Ovary (tissue), 9 donors: ENCODE measurements around the gene ABCF2. TPM values are rescaled to one million over a fixed set of nuclear protein-coding genes. Genes with fewer than 3 reads are reported as not detected.

Source experiments
- DNase-seq, 5 donors: peaks; one replicate each; pipeline ENCODE4 v3.0.0-alpha.2; 2019 to 2020
- H3K27ac ChIP-seq, 2 donors: fragments of 200-600 bp; one replicate each; pipeline versions ENCODE4 v1.5.1 to v1.8.0; 2019 to 2022
- H3K27me3 ChIP-seq: fragments of 200-600 bp; one replicate; pipeline ENCODE4 v1.8.0; 2022
- H3K36me3 ChIP-seq: fragments of 200-600 bp; sonication (generic); one replicate; pipeline ENCODE4 v1.5.1; 2019
- H3K4me1 ChIP-seq: one replicate; pipeline ENCODE4 v1.8.1; 2013; ENCODE audit warnings: mild to moderate bottlenecking, moderate library complexity; ENCODE audit not compliant: insufficient read depth
- H3K4me3 ChIP-seq: fragments of 200-600 bp; sonication (generic); one replicate; pipeline ENCODE4 v1.5.1; 2017
- H3K9me3 ChIP-seq, 2 donors: fragments of 200-600 bp in 1 of 2; sonication (generic) in 1 of 2; one replicate each; pipeline versions ENCODE4 v1.5.1 to v1.8.1; 2013 to 2019; ENCODE audit warnings: mild to moderate bottlenecking in 1 of 2, moderate library complexity in 1 of 2
- CTCF ChIP-seq, 3 donors: fragments of 450-650 bp in 2 of 3; fragments of 200-600 bp in 1 of 3; IDR thresholded peaks; one replicate each; pipeline versions ENCODE4 v1.5.1 to v1.8.0; 2016 to 2022; ENCODE audit warnings: antibody characterized with exemption in 3 of 3, mild to moderate bottlenecking in 1 of 3
- EP300 ChIP-seq: sonication (generic); formaldehyde crosslinking; IDR thresholded peaks from one replicate; pipeline ENCODE4 v1.6.1; 2017; ENCODE audit warnings: antibody characterized with exemption
- POLR2A ChIP-seq: fragments of 450-650 bp; IDR thresholded peaks from one replicate; pipeline ENCODE4 v1.6.1; 2017; ENCODE audit warnings: antibody characterized with exemption, mild to moderate bottlenecking, moderate library complexity
- WGBS, 3 donors: extraction: QIAGEN DNeasy Blood & Tissue Kit in 1 of 3; methylation state at CpG; one replicate each; pipeline versions ENCODE4 v1.1.5 to v1.1.7; 2013 to 2017; 5-methylcytosine and 5-hydroxymethylcytosine counted together
- intact Hi-C, 4 donors: fragments of 100-400 bp; cut with DNase I; formaldehyde crosslinking; loops; one replicate each; pipeline versions ENCODE4 v1.11.0 to v1.15.1; 2022 to 2023
- polyA plus RNA-seq, 2 donors: library from polyadenylated mRNA; stranded (reverse); fragments of 200-250 nt in 1 of 2; fragments of 350-450 nt in 1 of 2; fragmentation: Illumina TruSeq in 1 of 2; extraction: RNeasy Lipid Tissue Mini Kit (QIAGEN cat#74804) in 1 of 2; gene quantifications; one replicate each; pipeline ENCODE4 v1.2.3, GENCODE V29; 2013 to 2014
- total RNA-seq, 7 donors: library from RNA; depleted of rRNA in 2 of 7; stranded (reverse); fragments of >200 nt in 2 of 7; fragmentation: NEBNext Ultra II Directional in 3 of 7; extraction: Animal tissue kit (Norgen Biotek cat#: 25700) in 3 of 7; gene quantifications; one replicate each; pipeline versions ENCODE4 v1.1.0 to v1.2.4, GENCODE V29; 2016 to 2023
- donor health status: DM: no; HTN: no; CAD: no; lungs with moderate emphysema.
- donor health status: DM: no; HTN: no; CAD: no.
- donor health status: Bipolar disorder and iron deficiency.
- donor health status: DM: yes; HTN: yes; CAD: no.
- donor health status: DM: no; HTN: no; CAD: no.
- donor health status: DM: yes; HTN: yes; CAD: no.

The ABCF2 gene
- total and polyA plus RNA-seq, 9 donors: 13.6 to 40.3 (median 27.6) TPM

DNA sequence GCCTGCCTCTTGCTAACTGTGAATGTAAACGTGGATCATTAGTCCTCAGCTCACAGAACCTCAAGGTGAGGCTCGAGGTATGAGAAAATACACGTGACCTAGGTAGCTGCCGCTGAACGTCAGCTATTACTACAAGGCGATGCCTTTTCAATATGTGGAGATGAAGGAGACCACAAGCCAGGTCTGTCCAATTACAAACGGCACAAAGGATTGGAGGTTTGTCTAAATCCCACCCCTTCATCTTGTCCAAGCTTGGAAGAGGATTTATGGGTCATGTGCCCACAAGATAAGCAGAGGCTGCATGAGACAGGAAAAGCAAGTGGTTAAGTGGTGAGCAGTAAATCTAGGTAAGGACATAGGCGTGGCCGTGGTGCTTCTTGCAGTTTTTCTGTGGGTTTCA is 20.1 kb downstream of the ABCF2 start:
- Histone ChIP-seq H3K4me1 (no peaks in the 10 kb centered on the region), H3K27ac (no peak overlapping the region), H3K36me3 (no peaks in the 10 kb centered on the region), H3K9me3 (no peaks in the 10 kb centered on the region), H3K4me3 (no peak overlapping the region), H3K27me3 (no peaks in the 10 kb centered on the region)
- TF ChIP-seq CTCF (IDR thresholded peaks at IDR 0.05) (no peak), EP300 (no peak), POLR2A (no peak)
- 40 to 47% (median 43%) methylated on average over 9 of the region's 9 CpGs for WGBS, 3 donors
- intact Hi-C loops: no loop called here
- no peak for DNase-seq

DNA sequence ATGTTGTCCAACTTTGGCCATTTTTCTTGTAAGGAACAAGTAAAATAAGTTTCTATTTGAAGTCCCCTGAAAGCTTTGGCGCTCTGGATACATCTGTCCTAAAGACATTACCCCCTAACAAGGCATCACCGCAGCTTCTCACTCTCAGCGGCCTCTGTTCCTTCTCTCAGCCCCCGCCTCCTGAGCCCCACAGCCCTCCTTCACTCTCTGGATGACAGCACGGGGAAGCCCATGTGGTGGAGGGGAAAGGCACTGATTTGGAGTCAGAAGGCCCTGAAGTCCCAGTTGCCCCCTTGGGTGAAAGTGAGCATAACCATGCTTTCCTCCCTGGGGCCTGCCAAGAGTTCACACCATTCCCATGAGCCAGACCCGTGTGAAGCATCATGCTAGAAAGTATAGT is 21.3 kb downstream of the ABCF2 start:
- Histone ChIP-seq H3K27me3 (no peaks in the 10 kb centered on the region), H3K4me1 (no peaks in the 10 kb centered on the region), H3K36me3 (no peaks in the 10 kb centered on the region), H3K4me3 (no peak overlapping the region), H3K9me3 (no peaks in the 10 kb centered on the region), H3K27ac (no peak overlapping the region)
- DNase-seq: no peak
- intact Hi-C loops: no loop called here
- TF ChIP-seq POLR2A: no peak
- WGBS, 3 donors: 63 to 64% (median 64%) methylated on average over 6 of the region's 6 CpGs

DNA sequence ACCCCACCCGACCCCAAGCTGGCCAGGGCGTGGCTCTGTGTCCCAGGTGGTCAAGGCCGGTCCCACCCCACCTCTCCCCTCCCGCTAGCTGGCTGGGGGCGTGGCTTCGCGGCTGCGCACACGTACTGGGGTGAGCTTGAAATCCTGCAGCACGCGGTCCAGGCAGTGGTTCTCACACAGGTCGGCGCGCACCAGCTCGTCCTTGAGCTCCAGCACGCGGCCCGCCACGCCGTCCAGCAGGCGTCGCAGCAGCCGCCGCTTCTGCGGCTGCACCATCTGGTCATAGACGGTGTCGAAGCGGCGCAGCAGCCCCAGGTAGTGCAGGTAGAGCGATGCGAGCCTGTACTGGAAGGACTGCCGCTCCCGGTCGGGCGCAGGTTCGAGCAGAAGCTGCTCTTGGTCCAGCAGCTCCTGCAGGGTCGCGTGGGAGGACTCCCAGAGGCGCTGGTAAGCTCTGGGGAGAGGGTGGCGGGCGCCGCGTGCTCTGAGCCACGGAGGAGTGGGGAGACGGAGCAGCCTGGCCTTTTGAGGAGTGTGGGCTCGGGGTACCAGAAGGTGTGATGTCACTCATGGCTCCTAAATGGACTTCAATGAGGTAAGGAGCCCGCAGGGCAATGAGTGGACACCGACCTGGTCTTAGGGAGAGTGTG is 22.5 kb downstream of the ABCF2 start:
- Histone ChIP-seq H3K36me3 (no peaks in the 10 kb centered on the region), H3K27me3 (no peaks in the 10 kb centered on the region), H3K9me3 (no peaks in the 10 kb centered on the region), H3K4me3 (no peak overlapping the region), H3K27ac (no peak overlapping the region), H3K4me1 (peaks cover 4% of the 10 kb centered on the region)
- no peak for DNase-seq
- TF ChIP-seq CTCF (IDR thresholded peaks at IDR 0.05) (no peak), EP300 (no peak), POLR2A (no peak)
- WGBS, 3 donors: 57 to 69% (median 65%) methylated on average over 48 of the region's 48 CpGs
- intact Hi-C loops: no loop called here

DNA sequence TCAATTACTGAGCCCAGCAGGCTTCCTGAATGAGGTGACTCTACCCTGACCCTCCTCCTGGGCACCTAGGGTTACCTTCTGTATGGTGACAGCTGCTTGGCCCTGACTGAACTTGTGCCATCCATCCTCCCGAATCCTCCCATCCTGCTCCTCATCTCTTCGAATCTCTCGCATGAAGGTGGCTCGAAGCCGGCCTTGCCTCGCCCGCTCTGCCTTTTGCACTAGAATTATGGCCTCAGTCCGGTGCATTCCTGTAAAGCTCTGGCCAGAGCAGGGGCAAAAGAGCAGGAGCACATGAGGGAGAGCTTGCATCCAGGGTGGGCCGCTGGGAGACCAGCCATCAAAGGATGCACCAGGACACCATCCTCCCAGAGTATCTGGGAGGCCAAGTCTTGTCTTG is 24.2 kb downstream of the ABCF2 start:
- TF ChIP-seq POLR2A (no peak), EP300 (no peak), CTCF (IDR thresholded peaks at IDR 0.05) (no peak)
- Histone ChIP-seq H3K27ac (no peak overlapping the region), H3K9me3 (no peaks in the 10 kb centered on the region), H3K27me3 (no peaks in the 10 kb centered on the region), H3K4me3 (no peak overlapping the region), H3K36me3 (no peaks in the 10 kb centered on the region), H3K4me1 (peaks cover 7% of the 10 kb centered on the region)
- WGBS, 3 donors: 93 to 96% (median 95%) methylated on average over 9 of the region's 9 CpGs
- DNase-seq: no peak
- intact Hi-C loops: no loop called here

GRCh38 chr7:151201751-151202150 is 25.3 kb downstream of the ABCF2 start:
- Histone ChIP-seq H3K4me1 (peaks cover 7% of the 10 kb centered on the region), H3K36me3 (no peaks in the 10 kb centered on the region), H3K27me3 (no peaks in the 10 kb centered on the region), H3K27ac (no peak overlapping the region), H3K9me3 (no peaks in the 10 kb centered on the region), H3K4me3 (no peak overlapping the region)
- TF ChIP-seq POLR2A (no peak), EP300 (no peak), CTCF (IDR thresholded peaks at IDR 0.05) (no peak)
- intact Hi-C loops: no loop called here
- DNase-seq: no peak
- whole genome bisulfite sequencing, 3 donors: 87 to 89% (median 88%) methylated on average over 4 of the region's 4 CpGs
